H1 (cell line): Measurements from ENCODE around the gene ORC2. TPM values are rescaled to one million over a fixed set of nuclear protein-coding genes. Genes with fewer than 3 reads are reported as not detected.

Experiments
- CTCF ChIA-PET: fragments of 300-600 bp; sonication (Branson Sonifier 250); formaldehyde crosslinking; loops from one replicate; lab custom pipeline; 2021; ENCODE audit not compliant: partially characterized antibody; lab: Charles Lee
- POLR2A ChIA-PET: fragments of 300-600 bp; sonication (Branson Sonifier 250); formaldehyde crosslinking; loops from one replicate; lab custom pipeline; 2021; ENCODE audit warnings: inconsistent platforms; ENCODE audit not compliant: partially characterized antibody; lab: Charles Lee
- DNase-seq, 2 experiments: peaks; one replicate each; pipeline versions ENCODE4 v3.0.0 to v3.0.0-alpha.2; 2010 to 2022; ENCODE audit warnings: low spot score in 2 of 2, low read depth in 1 of 2, mixed read lengths in 1 of 2
- FAIRE-seq: peaks from 2 replicates; lab custom pipeline; 2011; peaks lifted over from hg19 to GRCh38; lab: Jason Lieb, UNC
- H2AFZ ChIP-seq: 2 replicates; pipeline ENCODE4 v1.8.1; 2012; ENCODE audit warnings: low read length, inconsistent platforms
- H2AK5ac ChIP-seq: 2 replicates; pipeline ENCODE4 v1.6.1; 2013; ENCODE audit warnings: low read depth, low read length
- H2BK120ac ChIP-seq: replicated peaks from 2 replicates; pipeline ENCODE3; 2013; ENCODE audit warnings: low read depth, low read length, inconsistent platforms
- H2BK12ac ChIP-seq: 2 replicates; pipeline ENCODE4 v1.6.1; 2013; ENCODE audit warnings: low read depth, low read length
- H2BK15ac ChIP-seq: 2 replicates; pipeline ENCODE4 v1.6.1; 2013; ENCODE audit warnings: low read length
- H2BK20ac ChIP-seq: 2 replicates; pipeline ENCODE4 v1.6.1; 2013; ENCODE audit warnings: low read length
- H2BK5ac ChIP-seq: 2 replicates; pipeline ENCODE4 v1.6.1; 2013; ENCODE audit warnings: low read depth, low read length
- H3K14ac ChIP-seq: 2 replicates; pipeline ENCODE4 v1.6.1; 2013; ENCODE audit warnings: inconsistent platforms; ENCODE audit not compliant: insufficient read length
- H3K18ac ChIP-seq: 2 replicates; pipeline ENCODE4 v1.6.1; 2013; ENCODE audit warnings: low read length; ENCODE audit errors: extremely low read depth
- H3K23ac ChIP-seq: 2 replicates; pipeline ENCODE4 v1.6.1; 2013; ENCODE audit warnings: inconsistent platforms; ENCODE audit not compliant: insufficient read length
- H3K23me2 ChIP-seq: 2 replicates; pipeline ENCODE4 v1.6.1; 2013; ENCODE audit warnings: low read depth, low read length
- H3K27ac ChIP-seq: 2 replicates; pipeline ENCODE4 v1.6.1; 2011; ENCODE audit warnings: low read depth, low read length, inconsistent platforms
- H3K27me3 ChIP-seq, 4 experiments: replicated peaks in 1 of 4; 1 replicate in 1 of 4; 2 replicates in 3 of 4; pipeline versions ENCODE4 v1.6.1 to v1.8.1; 2011 to 2013; ENCODE audit warnings: low read length in 3 of 4, mild to moderate bottlenecking in 3 of 4, inconsistent platforms in 2 of 4, mixed read lengths in 2 of 4, moderate library complexity in 1 of 4; ENCODE audit not compliant: control insufficient read depth in 3 of 4, insufficient read depth in 3 of 4; ENCODE audit errors: extremely low read depth in 1 of 4
- H3K36me3 ChIP-seq, 4 experiments: 2 replicates each; pipeline versions ENCODE4 v1.6.1 to v1.8.1; 2011 to 2013; ENCODE audit warnings: mild to moderate bottlenecking in 4 of 4, low read length in 3 of 4, moderate library complexity in 2 of 4, control low read depth in 1 of 4, inconsistent platforms in 1 of 4; ENCODE audit not compliant: insufficient read depth in 4 of 4, control insufficient read depth in 2 of 4
- H3K4ac ChIP-seq: replicated peaks from 2 replicates; pipeline ENCODE3; 2013; ENCODE audit warnings: low read length, low read depth, mixed read lengths, inconsistent platforms; ENCODE audit not compliant: insufficient read length
- H3K4me1 ChIP-seq, 4 experiments: replicated peaks in 1 of 4; 1 replicate in 1 of 4; 2 replicates in 3 of 4; pipeline versions ENCODE4 v1.6.1 to v1.8.1; 2011 to 2013; ENCODE audit warnings: low read length in 3 of 4, inconsistent platforms in 2 of 4, mixed read lengths in 1 of 4; ENCODE audit not compliant: insufficient read depth in 4 of 4, control insufficient read depth in 3 of 4
- H3K4me2 ChIP-seq, 2 experiments: 2 replicates each; pipeline versions ENCODE4 v1.6.1 to v1.8.1; 2011 to 2013; ENCODE audit warnings: low read depth in 2 of 2, low read length in 2 of 2, control low read depth in 1 of 2, inconsistent platforms in 1 of 2, mild to moderate bottlenecking in 1 of 2; ENCODE audit not compliant: insufficient read depth in 1 of 2
- H3K4me3 ChIP-seq, 4 experiments: fragments of 200-600, 300-600 bp in 1 of 4; sonication (generic), shearing (Covaris generic), sonication (Bioruptor Twin) in 1 of 4; 2 replicates each; pipeline versions ENCODE4 v1.5.1 to v1.8.1; 2011 to 2016; ENCODE audit warnings: low read length in 4 of 4, low read depth in 3 of 4, control low read depth in 2 of 4, inconsistent platforms in 2 of 4, mild to moderate bottlenecking in 2 of 4, mixed read lengths in 1 of 4, moderate library complexity in 1 of 4; ENCODE audit not compliant: insufficient read depth in 2 of 4; ENCODE audit errors: extremely low read depth in 1 of 4
- H3K56ac ChIP-seq: replicated peaks from 2 replicates; pipeline ENCODE3; 2013; ENCODE audit warnings: low read depth, mild to moderate bottlenecking, mixed read lengths, low read length, inconsistent platforms; ENCODE audit not compliant: insufficient read length
- H3K79me1 ChIP-seq: 2 replicates; pipeline ENCODE4 v1.6.1; 2013; ENCODE audit warnings: low read depth, low read length, control low read depth
- H3K79me2 ChIP-seq, 2 experiments: 2 replicates each; pipeline versions ENCODE4 v1.6.1 to v1.8.1; 2012 to 2013; ENCODE audit warnings: low read length in 2 of 2, mild to moderate bottlenecking in 2 of 2, inconsistent platforms in 1 of 2; ENCODE audit not compliant: insufficient read depth in 2 of 2, control insufficient read depth in 1 of 2
- H3K9ac ChIP-seq, 4 experiments: replicated peaks in 1 of 4; 1 replicate in 1 of 4; 2 replicates in 3 of 4; pipeline versions ENCODE4 v1.6.1 to v1.8.1; 2011 to 2013; ENCODE audit warnings: low read depth in 3 of 4, low read length in 3 of 4, control low read depth in 2 of 4, mild to moderate bottlenecking in 2 of 4, moderate library complexity in 2 of 4, inconsistent platforms in 1 of 4; ENCODE audit errors: extremely low read depth in 1 of 4
- H3K9me3 ChIP-seq, 2 experiments: 2 replicates each; pipeline versions ENCODE4 v1.6.1 to v1.8.1; 2012 to 2013; ENCODE audit warnings: mild to moderate bottlenecking in 2 of 2, moderate library complexity in 2 of 2, control low read depth in 1 of 2, inconsistent platforms in 1 of 2, low read depth in 1 of 2, low read length in 1 of 2, mixed read lengths in 1 of 2; ENCODE audit not compliant: insufficient read depth in 2 of 2
- H4K20me1 ChIP-seq, 2 experiments: replicated peaks in 1 of 2; 2 replicates each; pipeline versions ENCODE3 to v1.8.1; 2011 to 2013; ENCODE audit warnings: inconsistent platforms in 2 of 2, low read length in 2 of 2, mild to moderate bottlenecking in 1 of 2; ENCODE audit not compliant: insufficient read depth in 2 of 2, control insufficient read depth in 1 of 2
- H4K5ac ChIP-seq: 2 replicates; pipeline ENCODE4 v1.6.1; 2013; ENCODE audit warnings: low read length, low read depth, mixed read lengths, inconsistent platforms; ENCODE audit not compliant: insufficient read length
- H4K8ac ChIP-seq: 2 replicates; pipeline ENCODE4 v1.8.0; 2013; ENCODE audit warnings: mild to moderate bottlenecking, moderate library complexity, low read length, inconsistent platforms; ENCODE audit not compliant: insufficient read depth; ENCODE audit errors: extremely low read depth
- H4K91ac ChIP-seq: replicated peaks from 2 replicates; pipeline ENCODE3; 2013; ENCODE audit warnings: low read length, mixed read lengths, inconsistent platforms; ENCODE audit not compliant: insufficient read length
- JUND ChIP-seq: IDR thresholded peaks from 2 replicates; pipeline ENCODE4 v1.6.1; 2011; ENCODE audit warnings: mild to moderate bottlenecking, improper control_type of control experiment, low read length
- NANOG ChIP-seq: IDR thresholded peaks from 2 replicates; pipeline ENCODE4 v1.6.1; 2011; ENCODE audit warnings: low read length, low read depth, mild to moderate bottlenecking, inconsistent platforms; ENCODE audit not compliant: insufficient read depth, poor library complexity, severe bottlenecking
- WGBS, 2 experiments: shearing (Covaris generic) in 1 of 2; methylation state at CpG; one replicate each; pipeline versions ENCODE4 v1.1.6 to v1.1.7; 2013 to 2015; ENCODE audit warnings: low lambda C conversion rate in 2 of 2, mixed read lengths in 2 of 2, inconsistent platforms in 1 of 2, low coverage in 1 of 2, missing lambda C conversion rate in 1 of 2; ENCODE audit not compliant: insufficient replicate concordance in 2 of 2, insufficient coverage in 1 of 2, insufficient read length in 1 of 2; ENCODE audit errors: extremely low coverage in 1 of 2, missing lambda C conversion rate in 1 of 2; 5-methylcytosine and 5-hydroxymethylcytosine counted together
- polyA plus RNA-seq, 7 experiments: library from polyadenylated mRNA; depleted of rRNA in 3 of 7; stranded (reverse) in 5 of 7; unstranded in 2 of 7; fragments of >200 nt in 5 of 7; fragments of 200-250 nt in 2 of 7; gene quantifications; 1 replicate in 5 of 7; 2 replicates in 1 of 7; 4 replicates in 1 of 7; pipeline versions ENCODE4 v1.2.1 to v1.2.3, GENCODE V29; 2011 to 2013; ENCODE audit warnings: missing spikeins in 2 of 7, mixed read lengths in 2 of 7
- total RNA-seq: library from RNA; stranded (reverse); fragmentation: NEBNext Ultra II Directional; extraction: Animal tissue kit (Norgen Biotek cat#: 25700); gene quantifications from 2 replicates; pipeline ENCODE4 v1.2.1, GENCODE V29; 2021

ORC2 gene
- total and polyA plus RNA-seq, 2 of the 8 experiments (the other 6 are each of a cell fraction or from before 2014, with no cell fraction given) = 7.1 to 89.8 TPM

DNA sequence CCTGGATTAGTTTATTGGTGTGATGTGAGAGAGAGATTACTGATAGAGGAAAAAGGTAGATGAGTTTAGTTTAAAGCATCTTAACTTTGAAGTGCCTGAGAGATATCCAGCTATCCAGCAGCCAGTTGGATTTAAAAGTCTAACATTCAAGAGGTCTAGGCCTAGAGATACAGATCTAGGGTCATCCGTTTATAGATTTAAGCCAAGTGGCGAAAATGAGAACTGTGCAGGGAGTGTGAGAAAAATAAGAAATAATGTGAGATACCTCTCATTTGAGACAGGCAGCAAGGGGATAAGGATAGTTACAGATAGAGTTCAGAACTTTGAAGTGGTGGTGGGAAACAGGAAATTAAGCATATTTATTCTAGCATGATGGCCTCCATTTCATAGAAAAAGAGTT lies 5.3 kb upstream of the ORC2 start:
- no peak overlapping the region for H2AFZ ChIP-seq
- no peak overlapping the region for H3K18ac ChIP-seq
- H3K27me3 ChIP-seq = no peaks in the 10 kb centered on the region
- no peak overlapping the region for H2BK15ac ChIP-seq
- H3K79me1 ChIP-seq = no peaks in the 10 kb centered on the region
- H4K8ac ChIP-seq = no peak overlapping the region
- no peak overlapping the region for H3K4me2 ChIP-seq
- H3K23ac ChIP-seq = no peak overlapping the region
- no peak overlapping the region for H2BK20ac ChIP-seq
- H4K91ac ChIP-seq = no peak overlapping the region
- H3K4me1 ChIP-seq = peaks cover 0 to 5% (median 1%) of the 10 kb centered on the region in 4 experiments; a peak in 2 of 7 replicates
- H3K4me3 ChIP-seq = no peak overlapping the region
- no peak overlapping the region for H3K56ac ChIP-seq
- H2BK120ac ChIP-seq = no peak overlapping the region
- no peak overlapping the region for H2BK5ac ChIP-seq
- H3K27ac ChIP-seq = no peak overlapping the region
- FAIRE-seq (no peak), DNase-seq (no peak)
- no peak overlapping the region for H2BK12ac ChIP-seq
- H3K14ac ChIP-seq = no peak overlapping the region
- POLR2A ChIA-PET = interaction anchor here (0.7 to 1.2 kb wide), 3 partner anchors 16 to 85 kb away, joined by 3 read pairs; no protein-coding TSS in a partner anchor
- TF ChIP-seq JUND (no peak), NANOG (no peak)
- H4K5ac ChIP-seq = no peak overlapping the region
- peaks cover 2% of the 10 kb centered on the region; the same call in 1 of the 2 replicates for H3K23me2 ChIP-seq
- WGBS, 2 experiments = 71% methylated on average over 2 of the region's 2 CpGs; no CpG with 5 or more reads in 1 of the 2 experiments
- H3K9ac ChIP-seq = no peak overlapping the region
- H3K9me3 ChIP-seq = no peaks in the 10 kb centered on the region
- H3K4ac ChIP-seq = no peak overlapping the region
- H3K36me3 ChIP-seq = no peaks in the 10 kb centered on the region
- CTCF ChIA-PET = interaction anchor here (0.6 kb wide), 1 partner anchor 741 kb away, joined by 4 read pairs; no protein-coding TSS in a partner anchor
- no peak overlapping the region for H2AK5ac ChIP-seq
- peaks cover 0 to 10% of the 10 kb centered on the region in 2 experiments; a peak in 2 of 4 replicates for H3K79me2 ChIP-seq
- no peaks in the 10 kb centered on the region for H4K20me1 ChIP-seq
